GM12872 (cell line): ENCODE data around the gene ZMAT1.

ENCODE experiments used
- TF ChIP-seq, protein P1 (sequence below): IDR thresholded peaks from 3 replicates; pipeline ENCODE4 v1.5.1; 2011; ENCODE audit warnings: low read depth, mild to moderate bottlenecking, low read length, moderate library complexity; ENCODE audit not compliant: insufficient read depth

Gene ZMAT1

GRCh38 chrX:101931488-101932248, at the start of gene ZMAT1:
ZMAT1 (minus strand) TSS chrX:101932027; CDS start chrX:101932008, 19 bp downstream.
- TF ChIP-seq, protein P1, sequence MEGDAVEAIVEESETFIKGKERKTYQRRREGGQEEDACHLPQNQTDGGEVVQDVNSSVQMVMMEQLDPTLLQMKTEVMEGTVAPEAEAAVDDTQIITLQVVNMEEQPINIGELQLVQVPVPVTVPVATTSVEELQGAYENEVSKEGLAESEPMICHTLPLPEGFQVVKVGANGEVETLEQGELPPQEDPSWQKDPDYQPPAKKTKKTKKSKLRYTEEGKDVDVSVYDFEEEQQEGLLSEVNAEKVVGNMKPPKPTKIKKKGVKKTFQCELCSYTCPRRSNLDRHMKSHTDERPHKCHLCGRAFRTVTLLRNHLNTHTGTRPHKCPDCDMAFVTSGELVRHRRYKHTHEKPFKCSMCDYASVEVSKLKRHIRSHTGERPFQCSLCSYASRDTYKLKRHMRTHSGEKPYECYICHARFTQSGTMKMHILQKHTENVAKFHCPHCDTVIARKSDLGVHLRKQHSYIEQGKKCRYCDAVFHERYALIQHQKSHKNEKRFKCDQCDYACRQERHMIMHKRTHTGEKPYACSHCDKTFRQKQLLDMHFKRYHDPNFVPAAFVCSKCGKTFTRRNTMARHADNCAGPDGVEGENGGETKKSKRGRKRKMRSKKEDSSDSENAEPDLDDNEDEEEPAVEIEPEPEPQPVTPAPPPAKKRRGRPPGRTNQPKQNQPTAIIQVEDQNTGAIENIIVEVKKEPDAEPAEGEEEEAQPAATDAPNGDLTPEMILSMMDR: no peak

DNA sequence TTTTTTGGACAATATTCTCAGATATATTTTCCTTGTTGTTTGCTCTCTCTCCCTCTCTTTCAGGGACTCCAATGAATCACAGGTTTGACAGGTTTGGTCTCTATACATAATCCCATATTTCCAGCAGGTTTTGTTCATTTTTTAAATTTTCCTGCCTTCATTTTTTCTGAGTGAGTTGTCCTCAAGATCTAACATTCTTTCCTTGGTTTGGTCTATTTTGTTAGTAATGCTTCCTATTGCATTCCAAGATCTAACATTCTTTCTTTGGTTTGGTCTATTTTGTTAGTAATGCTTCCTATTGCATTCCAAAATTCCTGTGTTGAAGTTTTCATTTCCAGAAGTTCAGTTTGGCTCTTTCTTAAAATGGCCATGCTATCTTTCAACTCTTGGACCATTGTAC, 45.3 kb upstream of the ZMAT1 start:
- TF ChIP-seq, protein P1: no peak

DNA sequence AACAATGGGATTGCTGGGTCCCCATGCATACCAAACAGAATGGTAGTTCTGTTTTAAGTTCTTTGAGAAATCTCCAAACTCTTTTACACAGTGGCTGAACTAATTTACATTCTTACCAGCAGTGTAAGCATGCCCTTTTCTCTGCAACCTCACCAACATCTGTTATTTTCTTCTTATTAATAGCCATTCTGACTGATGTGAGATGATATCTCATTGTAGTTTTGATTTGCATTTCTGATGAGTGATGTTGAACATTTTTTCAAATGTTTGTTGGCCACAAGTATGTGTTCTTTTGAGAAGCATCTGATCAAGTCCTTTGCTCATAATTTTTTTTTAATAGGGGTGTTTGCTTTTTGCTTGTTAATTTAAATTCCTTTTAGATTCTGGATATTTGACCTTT, 41.2 kb upstream of the ZMAT1 start:
- TF ChIP-seq, protein P1: no peak

DNA sequence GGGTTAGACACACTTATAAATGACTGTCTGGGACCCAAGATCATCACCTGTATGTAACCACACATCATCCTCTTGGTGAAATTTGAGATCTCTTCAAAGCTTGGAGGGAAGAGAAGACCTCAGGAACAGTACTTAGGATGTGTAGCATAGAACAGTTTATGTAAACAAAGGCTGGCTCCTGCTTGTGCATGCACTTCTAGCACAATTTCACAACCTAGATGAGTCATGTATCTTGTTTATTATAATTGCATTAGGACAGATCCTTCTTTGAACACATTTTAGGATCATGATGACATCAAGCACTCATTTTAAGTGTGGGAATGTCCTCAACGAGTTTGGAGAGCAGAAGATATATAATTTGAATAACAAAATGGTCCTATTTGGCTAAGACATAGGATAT, 26.3 kb upstream of the ZMAT1 start:
- TF ChIP-seq, protein P1: no peak

GRCh38 chrX:101957174-101957573, 25.3 kb upstream of the ZMAT1 start:
- TF ChIP-seq, protein P1: no peak

- TF ChIP-seq, protein P1: no peak
Observed at GRCh38 chrX:101956556-101956955, 24.7 kb upstream of the ZMAT1 start.

DNA sequence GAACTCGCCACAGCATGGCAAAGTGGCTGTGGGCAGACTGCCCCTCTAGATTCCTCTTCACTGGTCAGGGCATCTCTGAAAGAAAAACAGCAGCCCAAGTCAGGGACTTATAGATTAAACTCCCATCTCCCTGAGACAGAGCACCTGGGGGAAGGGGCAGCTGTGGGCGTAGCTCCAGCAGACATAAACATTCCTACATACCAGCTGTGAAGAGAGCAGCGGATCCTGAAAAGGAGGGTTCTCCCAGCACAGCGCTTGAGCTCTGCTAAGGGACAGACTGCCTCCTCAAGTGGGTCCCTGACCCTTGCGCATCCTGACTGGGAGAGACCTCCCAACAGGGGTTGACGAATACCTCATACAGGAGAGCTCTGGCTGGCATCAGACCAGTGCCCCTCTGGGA, 18.8 kb upstream of the ZMAT1 start:
- TF ChIP-seq, protein P1: no peak
